Osteoblast (primary cell): ENCODE results near the gene TWF2. TPM values are rescaled to one million over a fixed set of nuclear protein-coding genes. Genes with fewer than 3 reads are reported as not detected.

Source experiments
- DNase-seq: peaks from one replicate; pipeline ENCODE4 v3.0.0; 2011; ENCODE audit warnings: low spot score, mixed read lengths; ENCODE audit not compliant: insufficient read length; ENCODE audit errors: missing footprints
- H2AFZ ChIP-seq: 2 replicates; pipeline ENCODE4 v1.6.0; 2011; ENCODE audit warnings: mild to moderate bottlenecking, low read length
- H3K27ac ChIP-seq: 2 replicates; pipeline ENCODE4 v1.5.1; 2011; ENCODE audit warnings: mild to moderate bottlenecking, low read depth, low read length, moderate library complexity
- H3K27me3 ChIP-seq: 2 replicates; pipeline ENCODE4 v1.6.0; 2012; ENCODE audit warnings: mild to moderate bottlenecking, control low read depth, inconsistent platforms, low read length, moderate library complexity; ENCODE audit not compliant: insufficient read depth
- H3K36me3 ChIP-seq: 2 replicates; pipeline ENCODE4 v1.5.1; 2011; ENCODE audit warnings: mild to moderate bottlenecking, low read length, control low read depth, moderate library complexity; ENCODE audit not compliant: insufficient read depth
- H3K4me1 ChIP-seq: 2 replicates; pipeline ENCODE4 v1.5.1; 2011; ENCODE audit warnings: mild to moderate bottlenecking, low read length, control low read depth, moderate library complexity; ENCODE audit not compliant: insufficient read depth
- H3K4me2 ChIP-seq: 2 replicates; pipeline ENCODE4 v1.6.0; 2011; ENCODE audit warnings: mild to moderate bottlenecking, low read length; ENCODE audit not compliant: insufficient read depth
- H3K4me3 ChIP-seq: fragments of 200-600 bp; sonication (generic); 3 replicates; pipeline ENCODE4 v1.5.1; 2012; ENCODE audit warnings: mild to moderate bottlenecking, low read length, inconsistent platforms; ENCODE audit not compliant: insufficient read depth
- H3K79me2 ChIP-seq: 2 replicates; pipeline ENCODE4 v1.6.0; 2012; ENCODE audit warnings: mild to moderate bottlenecking, low read length, control low read depth, inconsistent platforms; ENCODE audit not compliant: insufficient read depth
- H3K9me3 ChIP-seq: 2 replicates; pipeline ENCODE4 v1.5.1; 2011; ENCODE audit warnings: low read depth, low read length, control low read depth
- H4K20me1 ChIP-seq: 2 replicates; pipeline ENCODE4 v1.6.0; 2012; ENCODE audit warnings: mild to moderate bottlenecking, low read length, control low read depth; ENCODE audit not compliant: insufficient read depth
- CTCF ChIP-seq: IDR thresholded peaks from 2 replicates; pipeline ENCODE4 v1.5.1; 2011; ENCODE audit warnings: mild to moderate bottlenecking, low read depth, low read length, moderate library complexity; ENCODE audit errors: extremely low read depth
- total RNA-seq: library from RNA; depleted of rRNA; stranded (reverse); fragments of >200 nt; gene quantifications from 2 replicates; pipeline ENCODE4 v1.2.3, GENCODE V29; 2012

The TWF2 gene
- total RNA-seq, 1 donor = 138 TPM

- Histone ChIP-seq H3K9me3 (no peaks in the 10 kb centered on the region), H3K4me1 (peaks cover 8% of the 10 kb centered on the region), H3K27ac (no peak overlapping the region), H4K20me1 (peaks cover 60% of the 10 kb centered on the region), H2AFZ (no peak overlapping the region), H3K79me2 (peaks cover 94% of the 10 kb centered on the region), H3K4me2 (no peak overlapping the region), H3K36me3 (peaks cover 72% of the 10 kb centered on the region), H3K4me3 (no peak overlapping the region), H3K27me3 (no peaks in the 10 kb centered on the region)
- DNase-seq = no peak
- TF ChIP-seq CTCF = no peak
Measured at GRCh38 chr3:52268036-52268435, 29.1 kb upstream of the TWF2 start.

- H3K36me3 ChIP-seq = peaks cover 88% of the 10 kb centered on the region
- no peak overlapping the region for H2AFZ ChIP-seq
- no peaks in the 10 kb centered on the region for H3K27me3 ChIP-seq
- H3K4me1 ChIP-seq = no peaks in the 10 kb centered on the region
- no peak overlapping the region for H3K4me2 ChIP-seq
- H3K9me3 ChIP-seq = no peaks in the 10 kb centered on the region
- H3K27ac ChIP-seq = no peak overlapping the region
- no peak overlapping the region for H3K4me3 ChIP-seq
- H3K79me2 ChIP-seq = peaks cover 89% of the 10 kb centered on the region
- peaks cover 40% of the 10 kb centered on the region for H4K20me1 ChIP-seq
- TF ChIP-seq CTCF = no peak
- no peak for DNase-seq
Measured at GRCh38 chr3:52265387-52265786, 26.4 kb upstream of the TWF2 start.

- no peak overlapping the region for H3K27ac ChIP-seq
- no peak overlapping the region for H2AFZ ChIP-seq
- peaks cover 94% of the 10 kb centered on the region for H3K36me3 ChIP-seq
- no peak overlapping the region for H3K4me3 ChIP-seq
- no peak overlapping the region for H3K4me2 ChIP-seq
- no peaks in the 10 kb centered on the region for H3K4me1 ChIP-seq
- DNase-seq = no peak
- no peaks in the 10 kb centered on the region for H3K27me3 ChIP-seq
- H3K9me3 ChIP-seq = no peaks in the 10 kb centered on the region
- TF ChIP-seq CTCF = no peak
- H3K79me2 ChIP-seq = peaks cover 72% of the 10 kb centered on the region
- H4K20me1 ChIP-seq = peaks cover 24% of the 10 kb centered on the region
Measured at GRCh38 chr3:52262447-52262846, 23.5 kb upstream of the TWF2 start.

GRCh38 chr3:52259448-52259847, 20.5 kb upstream of the TWF2 start:
- no peak overlapping the region for H3K27ac ChIP-seq
- peaks cover 90% of the 10 kb centered on the region for H3K36me3 ChIP-seq
- H3K79me2 ChIP-seq = peaks cover 61% of the 10 kb centered on the region
- no peak overlapping the region for H3K4me3 ChIP-seq
- no peak for DNase-seq
- H3K27me3 ChIP-seq = no peaks in the 10 kb centered on the region
- no peaks in the 10 kb centered on the region for H3K9me3 ChIP-seq
- no peak overlapping the region for H2AFZ ChIP-seq
- no peak for TF ChIP-seq CTCF
- peaks cover 21% of the 10 kb centered on the region for H4K20me1 ChIP-seq
- H3K4me2 ChIP-seq = no peak overlapping the region
- no peaks in the 10 kb centered on the region for H3K4me1 ChIP-seq
